Smooth muscle cell of the coronary artery (primary cell): ENCODE results near the gene EIF3M. TPM values are rescaled to one million over a fixed set of nuclear protein-coding genes. Genes with fewer than 3 reads are reported as not detected.

Experiments
- total RNA-seq: library from RNA; depleted of rRNA; stranded (reverse); fragments of >200 nt; gene quantifications from 2 replicates; pipeline ENCODE4 v1.2.3, GENCODE V29; 2014; ENCODE audit warnings: low replicate concordance

EIF3M gene
- 257 and 351 TPM in 2 replicates for total RNA-seq

DNA sequence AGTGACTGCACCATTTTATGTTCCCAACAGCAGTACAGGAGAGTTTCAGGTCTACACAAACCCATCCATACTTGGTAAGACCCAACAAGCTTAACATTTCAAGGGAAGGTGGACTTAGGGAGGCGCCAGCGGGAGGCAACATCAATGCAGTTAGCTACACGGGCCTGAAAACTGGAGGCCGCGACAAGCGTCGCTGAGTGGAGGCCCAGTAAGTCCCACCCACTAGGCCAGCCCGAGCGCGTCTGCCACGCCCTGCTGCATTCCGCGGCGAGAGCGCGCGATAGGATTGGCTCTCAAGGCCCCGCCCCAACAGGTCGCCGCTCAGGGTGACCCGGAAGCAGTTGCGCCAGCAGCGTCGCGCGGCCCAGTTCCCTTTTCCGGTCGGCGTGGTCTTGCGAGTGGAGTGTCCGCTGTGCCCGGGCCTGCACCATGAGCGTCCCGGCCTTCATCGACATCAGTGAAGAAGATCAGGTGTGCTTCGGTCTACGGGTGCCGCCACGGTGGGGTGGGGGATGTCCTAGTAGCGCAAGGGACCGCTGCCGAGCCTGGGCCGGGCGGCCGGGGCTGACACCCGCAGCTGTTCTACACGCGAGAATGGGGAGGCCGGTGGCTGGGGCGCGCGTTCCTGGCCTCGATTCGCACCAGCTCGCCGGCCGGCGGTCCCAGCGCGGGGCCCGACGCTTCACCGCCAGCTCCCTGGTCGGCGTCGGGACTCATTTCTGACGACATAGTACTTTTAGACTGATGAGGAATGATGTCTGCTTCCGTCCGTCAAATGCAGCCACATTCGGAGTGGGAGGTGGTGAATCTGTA lies at the start of gene EIF3M:
Gene EIF3M (plus strand): TSS at position 373 of the 813 bp plus-strand sequence. CDS start 57 bp downstream, at position 430.

Other genes starting within 250 kb of the EIF3M start
- gene WT1, start 148.3 kb upstream of the EIF3M start, total RNA-seq: 0.15 and 2.8 TPM in 2 replicates
- gene CCDC73, start 210.8 kb downstream of the EIF3M start, total RNA-seq: not detected in 2 replicates
- gene PRRG4, start 246.1 kb downstream of the EIF3M start, total RNA-seq: under 0.01 TPM in 1 of 2 replicates, not detected in the other